ENCODE results near the gene UBAC1. TPM values are rescaled to one million over a fixed set of nuclear protein-coding genes. Genes with fewer than 3 reads are reported as not detected.
A peak's percentile ranks its signal among the peaks of the same experiment; 100 is the strongest.

Gene UBAC1
- total RNA-seq, 6 experiments from 2014 or later: 27.9 to 33.6 (median 31.2) TPM

- Mint-ChIP-seq H3K36me3 (ENCODE audit: low read depth) (peaks cover 4% of the 10 kb centered on the region), H3K27me3 (ENCODE audit: insufficient read depth) (peaks cover 4% of the 10 kb centered on the region; the same call in 1 of the 2 replicates), H3K4me3 (no peak overlapping the region), H3K9me3 (no peaks in the 10 kb centered on the region), H3K27ac (no peak overlapping the region), H3K4me1 (ENCODE audit: low read depth) (peaks cover 6% of the 10 kb centered on the region; the same call in 1 of the 2 replicates)
- no peak for DNase-seq
- TF ChIP-seq CTCF (IDR thresholded peaks at IDR 0.05): no peak
Observed at GRCh38 chr9:135930446-135931345, 30.5 kb downstream of the UBAC1 start.

- DNase-seq: no peak
- no peaks in the 10 kb centered on the region for H3K9me3 Mint-ChIP-seq
- H3K4me3 Mint-ChIP-seq: no peak overlapping the region
- TF ChIP-seq CTCF (IDR thresholded peaks at IDR 0.05): no peak
- H3K36me3 Mint-ChIP-seq (ENCODE audit: low read depth): peaks cover 7% of the 10 kb centered on the region
- no peak overlapping the region for H3K27ac Mint-ChIP-seq
- H3K4me1 Mint-ChIP-seq (ENCODE audit: low read depth): peaks cover 6% of the 10 kb centered on the region; the same call in 1 of the 2 replicates
- H3K27me3 Mint-ChIP-seq (ENCODE audit: insufficient read depth): peaks cover 4% of the 10 kb centered on the region; the same call in 1 of the 2 replicates
Observed at GRCh38 chr9:135929656-135930445, 31.3 kb downstream of the UBAC1 start.

- H3K4me1 Mint-ChIP-seq (ENCODE audit: low read depth): peaks cover 6% of the 10 kb centered on the region; the same call in 1 of the 2 replicates
- DNase-seq: no peak
- H3K4me3 Mint-ChIP-seq: no peak overlapping the region
- H3K27ac Mint-ChIP-seq: no peak overlapping the region
- no peak for TF ChIP-seq CTCF (IDR thresholded peaks at IDR 0.05)
- H3K27me3 Mint-ChIP-seq (ENCODE audit: insufficient read depth): peaks cover 4% of the 10 kb centered on the region; the same call in 1 of the 2 replicates
- no peaks in the 10 kb centered on the region for H3K9me3 Mint-ChIP-seq
- peaks cover 13% of the 10 kb centered on the region for H3K36me3 Mint-ChIP-seq (ENCODE audit: low read depth)
Observed at GRCh38 chr9:135928731-135929655, 32.2 kb downstream of the UBAC1 start.

GRCh38 chr9:135928074-135928730 lies 33.0 kb downstream of the UBAC1 start:
- no peak for TF ChIP-seq CTCF (IDR thresholded peaks at IDR 0.05)
- Mint-ChIP-seq H3K4me1 (ENCODE audit: low read depth) (peaks cover 6% of the 10 kb centered on the region; the same call in 1 of the 2 replicates), H3K27ac (peak overlapping the region; percentile 42), H3K27me3 (ENCODE audit: insufficient read depth) (peaks cover 4% of the 10 kb centered on the region; the same call in 1 of the 2 replicates), H3K4me3 (no peak overlapping the region), H3K9me3 (no peaks in the 10 kb centered on the region), H3K36me3 (ENCODE audit: low read depth) (peaks cover 13% of the 10 kb centered on the region)
- no peak for DNase-seq
